ENCODE measurements around the gene CAMTA1. TPM values are rescaled to one million over a fixed set of nuclear protein-coding genes. Genes with fewer than 3 reads are reported as not detected.
"Not testable (repeated sequence)": the region's sequence is repeated elsewhere in the genome, so short reads cannot be mapped to it uniquely, and the experiment has no call there.

Gene CAMTA1
- total RNA-seq, 1 donor from 2014 or later: 69.9 TPM

DNA sequence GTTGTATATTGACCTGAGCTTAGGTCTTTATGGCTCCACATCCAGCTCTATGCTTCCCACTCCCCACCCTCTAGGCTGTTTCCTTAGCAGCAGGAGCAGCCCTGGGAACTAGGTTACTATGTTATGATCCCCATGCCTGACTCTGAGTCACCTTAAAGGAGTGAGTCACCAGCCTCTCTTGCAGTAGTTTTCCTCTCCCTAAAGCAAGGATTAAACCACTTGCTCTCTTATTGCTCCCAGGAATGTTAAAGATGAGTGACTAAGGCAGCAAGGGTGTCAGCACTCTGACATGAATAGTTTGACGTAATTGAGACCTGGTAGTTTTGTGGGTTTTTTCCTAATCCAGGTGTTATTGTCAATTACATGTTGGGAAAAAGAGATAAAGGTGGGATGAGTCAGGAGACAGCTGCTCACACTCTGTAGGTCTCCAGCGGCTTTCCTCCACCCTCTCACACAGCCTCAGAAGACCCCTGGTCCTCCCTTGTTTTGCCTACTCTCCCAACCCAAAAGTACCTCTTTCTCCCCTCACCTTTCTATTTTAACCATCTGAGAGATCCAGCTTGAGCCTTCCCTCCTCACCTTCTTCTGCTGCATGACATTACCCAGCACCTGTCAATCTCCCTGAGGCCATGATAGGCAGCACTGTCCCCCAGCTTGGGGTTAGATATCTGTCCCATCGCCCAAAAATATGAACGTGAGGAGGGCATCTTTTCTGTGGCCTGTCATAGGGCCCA is 616.7 kb downstream of the CAMTA1 start:
- intact Hi-C loops (cut with micrococcal nuclease): no loop called here
- H3K4me3 Mint-ChIP-seq: no peak overlapping the region
- DNase-seq: peak; percentile 20
- no peaks in the 10 kb centered on the region for H3K9me3 Mint-ChIP-seq
- no peak overlapping the region for H3K27ac Mint-ChIP-seq
- H3K4me1 Mint-ChIP-seq: no peaks in the 10 kb centered on the region
- peaks cover 7% of the 10 kb centered on the region for H3K27me3 Mint-ChIP-seq
- no peaks in the 10 kb centered on the region for H3K36me3 Mint-ChIP-seq (ENCODE audit: low read depth)

DNA sequence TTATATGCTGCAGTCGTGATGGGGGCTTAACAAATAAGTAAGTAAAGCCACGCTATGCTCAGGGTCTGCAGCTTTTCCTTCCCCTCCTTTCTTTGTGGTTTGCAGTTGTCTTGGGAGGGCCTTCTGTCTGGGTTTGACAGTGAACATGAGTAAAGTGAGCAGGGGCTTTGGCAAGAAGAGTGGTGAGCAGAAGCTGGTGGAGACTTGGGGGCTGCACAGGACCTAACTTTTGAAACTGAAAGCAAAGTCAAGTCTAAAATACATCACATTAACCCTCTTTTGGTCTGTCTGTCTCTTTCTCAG is 617.2 kb downstream of the CAMTA1 start:
- no peaks in the 10 kb centered on the region for H3K4me1 Mint-ChIP-seq
- H3K4me3 Mint-ChIP-seq: no peak overlapping the region
- no peaks in the 10 kb centered on the region for H3K36me3 Mint-ChIP-seq (ENCODE audit: low read depth)
- intact Hi-C loops (cut with micrococcal nuclease): no loop called here
- no peak overlapping the region for H3K27ac Mint-ChIP-seq
- no peaks in the 10 kb centered on the region for H3K9me3 Mint-ChIP-seq
- DNase-seq: peak; percentile 30
- peaks cover 6% of the 10 kb centered on the region for H3K27me3 Mint-ChIP-seq

DNA sequence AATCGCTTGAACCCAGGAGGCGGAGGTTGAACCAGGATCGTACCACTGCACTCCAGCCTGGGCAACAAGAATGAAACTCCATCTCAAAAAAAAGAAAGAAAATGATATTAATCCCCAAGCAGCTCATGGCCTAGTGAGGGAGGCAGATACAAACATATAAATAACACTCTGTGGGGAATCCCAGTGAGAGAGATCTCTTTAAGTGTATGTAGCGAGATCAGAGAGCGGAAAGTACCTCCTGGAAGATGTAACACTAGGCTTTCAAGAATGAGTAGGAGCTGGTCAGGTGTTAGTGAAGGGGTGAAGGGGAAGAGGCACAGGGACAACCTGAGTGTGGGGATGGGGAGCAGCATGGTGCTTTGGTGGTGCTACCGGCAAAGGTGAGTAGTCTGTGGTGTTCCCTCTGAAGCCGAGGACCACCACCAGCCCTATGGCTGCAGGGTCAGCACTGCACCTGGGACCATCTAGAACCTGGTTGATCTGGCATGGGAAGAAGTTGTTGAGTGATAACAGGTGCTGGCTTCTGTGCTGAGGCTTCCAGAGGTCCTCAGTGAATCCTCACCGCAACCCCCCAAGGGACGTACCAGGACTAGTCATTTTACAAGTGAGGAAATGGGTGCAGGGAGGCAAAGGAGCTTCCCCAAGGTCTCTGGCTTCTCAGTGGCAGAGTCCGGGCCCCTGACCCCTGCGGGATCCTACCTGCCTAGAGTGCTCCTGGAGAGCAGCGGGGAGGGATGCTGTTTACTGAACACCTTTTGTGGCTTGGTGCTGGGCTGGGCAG is 618.2 kb downstream of the CAMTA1 start:
- no peaks in the 10 kb centered on the region for H3K36me3 Mint-ChIP-seq (ENCODE audit: low read depth)
- no peak overlapping the region for H3K4me3 Mint-ChIP-seq
- peaks cover 3% of the 10 kb centered on the region for H3K27me3 Mint-ChIP-seq
- intact Hi-C loops (cut with micrococcal nuclease): no loop called here
- no peaks in the 10 kb centered on the region for H3K4me1 Mint-ChIP-seq
- H3K27ac Mint-ChIP-seq: no peak overlapping the region
- DNase-seq: peak; percentile 44
- H3K9me3 Mint-ChIP-seq: no peaks in the 10 kb centered on the region

DNA sequence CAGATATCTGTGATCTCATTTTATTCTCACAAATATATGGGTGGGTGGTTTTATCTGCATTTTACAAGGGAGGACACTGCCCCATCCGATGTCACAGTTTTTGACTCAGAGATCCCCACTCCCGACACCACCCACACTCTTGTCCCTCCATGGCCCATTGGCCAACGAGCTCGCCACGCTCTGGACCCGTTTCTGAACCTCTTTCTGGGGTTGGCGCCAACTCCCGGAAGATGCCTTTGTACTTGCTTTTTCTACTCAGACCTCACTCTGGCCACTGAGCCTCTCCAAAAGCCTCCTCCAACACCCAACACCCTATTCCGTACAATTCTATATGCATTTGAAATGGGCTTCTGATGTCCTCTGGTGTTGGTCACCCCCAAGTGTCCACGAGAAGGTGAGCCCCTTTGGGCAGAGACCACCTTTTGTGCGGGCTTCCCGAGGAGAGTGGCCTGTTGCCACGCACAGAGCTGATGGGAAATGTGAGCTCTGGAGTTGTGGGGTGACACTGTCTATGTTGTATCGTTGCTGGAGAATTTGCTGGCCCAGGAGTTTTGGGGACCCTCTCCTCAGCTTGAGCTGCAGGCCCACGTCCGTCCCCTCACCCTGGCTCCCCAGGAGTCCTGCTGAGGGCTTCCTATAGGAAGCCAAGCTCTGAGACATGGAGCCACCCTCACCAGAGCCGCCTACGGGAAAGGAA is 618.9 kb downstream of the CAMTA1 start:
- intact Hi-C loops (cut with micrococcal nuclease): no loop called here
- Mint-ChIP-seq H3K36me3 (ENCODE audit: low read depth) (no peaks in the 10 kb centered on the region), H3K9me3 (no peaks in the 10 kb centered on the region), H3K27ac (no peak overlapping the region), H3K4me3 (no peak overlapping the region), H3K27me3 (peaks cover 3% of the 10 kb centered on the region), H3K4me1 (no peaks in the 10 kb centered on the region)
- DNase-seq: peak; percentile 37

DNA sequence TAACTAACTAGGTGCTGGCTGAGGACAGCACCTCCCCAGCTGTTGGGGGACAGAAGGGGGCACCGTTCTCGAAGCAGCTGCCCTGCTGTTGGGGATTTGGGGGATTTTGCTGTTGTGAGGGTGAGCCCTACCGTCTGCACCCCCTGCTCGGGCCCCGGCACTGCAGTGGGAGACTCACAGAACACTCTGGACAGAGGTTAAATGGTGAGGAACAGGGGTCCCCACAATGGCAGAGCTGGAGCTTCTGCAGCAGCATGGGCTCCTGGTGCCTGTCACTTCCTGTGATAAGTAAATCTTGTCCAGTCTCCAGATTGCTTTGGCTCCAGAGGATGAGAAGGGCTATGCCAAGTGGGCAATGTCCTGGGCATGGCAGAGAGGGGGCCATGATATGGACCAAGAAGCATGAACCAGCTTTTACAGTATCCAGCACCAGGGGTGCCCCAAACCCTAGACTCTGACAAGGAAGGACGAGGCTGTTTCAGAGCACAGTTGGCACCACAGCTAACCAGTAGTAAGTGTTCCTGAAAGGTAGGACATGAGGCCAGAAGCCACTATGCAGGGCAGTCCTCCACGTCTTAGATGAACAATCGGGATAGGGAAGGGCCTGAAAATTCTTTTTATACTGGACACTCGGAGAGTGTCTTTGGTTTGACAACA is 620.7 kb downstream of the CAMTA1 start:
- H3K36me3 Mint-ChIP-seq (ENCODE audit: low read depth): no peaks in the 10 kb centered on the region
- peak; percentile 29 for DNase-seq
- intact Hi-C loops (cut with micrococcal nuclease): no loop called here
- H3K27ac Mint-ChIP-seq: no peak overlapping the region
- no peaks in the 10 kb centered on the region for H3K9me3 Mint-ChIP-seq
- H3K27me3 Mint-ChIP-seq: no peaks in the 10 kb centered on the region
- no peaks in the 10 kb centered on the region for H3K4me1 Mint-ChIP-seq
- H3K4me3 Mint-ChIP-seq: no peak overlapping the region

DNA sequence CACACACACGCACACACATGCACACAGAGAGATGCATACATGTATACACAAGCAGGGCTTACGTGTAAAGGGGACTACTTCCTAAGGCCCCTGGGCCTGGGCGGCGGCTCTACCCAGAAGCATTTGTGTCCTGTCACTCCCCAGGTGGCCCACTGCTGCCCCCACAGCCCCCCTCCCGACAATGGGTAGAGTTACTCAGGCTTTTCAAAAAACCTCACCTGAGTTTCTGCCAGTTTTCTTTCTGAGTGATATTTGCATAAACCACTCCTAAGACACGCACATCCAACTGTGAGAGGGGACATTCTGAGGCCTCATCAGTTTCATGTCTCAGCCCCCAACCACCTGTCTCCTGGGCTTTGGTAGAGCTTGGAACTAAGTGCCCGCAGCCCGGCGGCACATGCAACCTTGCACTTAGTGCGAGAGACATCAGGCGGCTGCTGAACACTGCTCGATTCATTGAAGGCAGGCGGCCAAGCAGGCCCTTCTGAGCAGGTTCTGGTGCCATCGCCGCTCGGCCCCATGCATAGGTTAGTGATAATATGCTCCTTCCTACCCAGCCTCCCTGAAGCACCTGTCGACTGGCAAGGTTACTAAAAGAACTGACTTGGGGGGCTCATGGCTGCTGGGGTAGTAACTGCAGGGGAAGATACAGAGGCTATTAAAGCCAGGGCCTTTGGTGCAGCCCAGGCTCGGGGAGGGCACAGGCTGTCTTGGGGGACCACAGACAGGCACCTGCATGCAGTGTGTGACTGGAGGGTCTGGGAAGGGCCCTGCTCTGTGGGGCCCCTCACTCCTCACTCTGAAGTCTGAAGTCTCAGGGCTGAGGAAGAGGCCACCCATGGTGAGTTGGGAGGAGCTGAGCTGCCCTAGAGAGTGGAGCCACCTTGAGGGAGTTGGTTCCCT is 621.6 kb downstream of the CAMTA1 start:
- intact Hi-C loops (cut with micrococcal nuclease): no loop called here

DNA sequence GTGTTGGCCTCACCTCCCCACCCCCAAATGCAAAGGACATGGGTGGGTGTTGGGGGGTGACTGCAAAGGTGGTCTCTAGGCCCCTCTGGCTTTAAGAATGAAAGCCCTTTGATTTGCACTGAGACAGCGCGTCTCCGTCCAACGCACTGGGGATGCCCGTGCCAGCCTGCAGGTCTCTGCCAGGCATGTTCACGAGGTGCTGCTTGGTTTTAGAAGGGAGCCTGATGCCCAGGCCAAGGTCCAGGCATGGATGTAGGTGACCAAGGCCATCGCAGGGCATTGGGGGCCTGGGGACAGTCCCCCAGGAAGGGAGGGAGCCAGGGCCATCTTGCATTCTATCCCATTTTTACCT is 622.3 kb downstream of the CAMTA1 start:
- intact Hi-C loops (cut with micrococcal nuclease): no loop called here
- DNase-seq: peak; percentile 44

More for the DNA sequence above, 621.6 kb downstream of the CAMTA1 start:
- DNase-seq: peak; percentile 41
- no peak overlapping the region for H3K4me3 Mint-ChIP-seq
- no peak overlapping the region for H3K27ac Mint-ChIP-seq
- no peaks in the 10 kb centered on the region for H3K27me3 Mint-ChIP-seq
- H3K4me1 Mint-ChIP-seq: no peaks in the 10 kb centered on the region
- H3K36me3 Mint-ChIP-seq (ENCODE audit: low read depth): no peaks in the 10 kb centered on the region
- H3K9me3 Mint-ChIP-seq: no peaks in the 10 kb centered on the region

DNA sequence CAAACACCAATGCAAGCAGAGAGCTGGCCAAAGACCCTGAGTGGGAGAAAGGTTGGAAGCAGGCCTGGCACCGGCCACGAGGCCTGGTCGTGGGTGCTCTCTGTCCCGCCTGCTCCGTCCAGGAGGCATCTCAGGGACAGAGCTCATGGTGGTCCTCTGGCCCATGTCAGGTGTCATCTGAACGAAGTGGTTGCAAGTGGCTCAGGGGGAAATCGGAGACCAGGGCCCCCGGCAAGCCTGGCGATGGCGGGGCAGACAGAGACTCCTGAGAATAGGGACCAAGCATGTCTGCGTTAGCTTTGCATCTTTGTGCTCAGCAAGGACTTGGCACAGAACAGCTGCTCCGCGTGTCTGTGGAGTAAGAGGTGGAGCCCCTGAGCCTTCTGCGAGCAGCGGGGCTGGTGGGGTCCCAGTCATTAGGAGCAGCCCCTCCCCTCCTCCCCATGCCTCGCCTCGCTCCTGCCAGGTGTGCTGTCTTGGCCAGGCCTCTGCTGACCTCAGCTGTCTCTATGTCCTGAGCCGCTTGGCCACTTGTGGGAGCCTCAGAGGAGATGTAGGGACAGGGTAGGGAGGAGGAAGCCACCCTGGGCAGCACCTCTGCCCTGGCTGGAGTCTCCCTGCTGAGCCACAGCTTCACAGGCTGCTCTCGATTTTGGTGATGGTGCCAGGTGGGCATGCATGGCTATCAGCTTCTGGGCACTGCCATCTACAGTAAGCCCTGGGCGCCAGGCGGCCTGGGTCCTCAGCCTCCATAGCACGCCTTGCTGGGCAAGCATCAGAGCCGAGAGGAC is 622.9 kb downstream of the CAMTA1 start:
- Mint-ChIP-seq H3K36me3 (ENCODE audit: low read depth) (no peaks in the 10 kb centered on the region), H3K4me3 (no peak overlapping the region)

More for the DNA sequence above, 622.3 kb downstream of the CAMTA1 start:
- Mint-ChIP-seq H3K4me3 (no peak overlapping the region), H3K27me3 (no peaks in the 10 kb centered on the region), H3K4me1 (no peaks in the 10 kb centered on the region), H3K9me3 (no peaks in the 10 kb centered on the region), H3K27ac (no peak overlapping the region), H3K36me3 (ENCODE audit: low read depth) (no peaks in the 10 kb centered on the region)

DNA sequence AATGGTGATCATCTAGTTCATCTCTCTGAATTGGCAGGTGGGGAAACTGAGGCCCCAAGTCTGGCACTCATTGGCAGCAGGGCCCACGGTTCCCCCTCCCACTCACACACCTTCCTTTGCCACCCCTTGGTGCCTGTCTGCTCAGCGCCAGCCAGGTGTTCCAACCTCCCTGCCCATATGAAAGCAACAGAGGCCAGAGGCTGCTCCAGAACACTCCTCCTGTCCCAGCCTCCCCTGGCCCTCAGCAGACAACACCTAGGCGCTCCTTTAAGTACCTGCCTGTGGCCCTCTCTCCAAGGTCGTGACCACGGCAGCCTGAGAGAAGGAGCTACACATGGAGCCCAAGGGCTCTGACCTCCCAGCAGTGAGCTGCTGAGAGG is 623.5 kb downstream of the CAMTA1 start:
- H3K4me1 Mint-ChIP-seq: no peaks in the 10 kb centered on the region
- H3K9me3 Mint-ChIP-seq: no peaks in the 10 kb centered on the region
- no peak overlapping the region for H3K27ac Mint-ChIP-seq
- no peaks in the 10 kb centered on the region for H3K27me3 Mint-ChIP-seq
- intact Hi-C loops (cut with micrococcal nuclease): no loop called here
- no peaks in the 10 kb centered on the region for H3K36me3 Mint-ChIP-seq (ENCODE audit: low read depth)
- no peak overlapping the region for H3K4me3 Mint-ChIP-seq
- DNase-seq: peak; percentile 14

More for the DNA sequence above, 622.9 kb downstream of the CAMTA1 start:
- Mint-ChIP-seq H3K9me3 (no peaks in the 10 kb centered on the region), H3K27ac (no peak overlapping the region), H3K4me1 (no peaks in the 10 kb centered on the region), H3K27me3 (no peaks in the 10 kb centered on the region)
- no peak for DNase-seq
- intact Hi-C loops (cut with micrococcal nuclease): no loop called here

DNA sequence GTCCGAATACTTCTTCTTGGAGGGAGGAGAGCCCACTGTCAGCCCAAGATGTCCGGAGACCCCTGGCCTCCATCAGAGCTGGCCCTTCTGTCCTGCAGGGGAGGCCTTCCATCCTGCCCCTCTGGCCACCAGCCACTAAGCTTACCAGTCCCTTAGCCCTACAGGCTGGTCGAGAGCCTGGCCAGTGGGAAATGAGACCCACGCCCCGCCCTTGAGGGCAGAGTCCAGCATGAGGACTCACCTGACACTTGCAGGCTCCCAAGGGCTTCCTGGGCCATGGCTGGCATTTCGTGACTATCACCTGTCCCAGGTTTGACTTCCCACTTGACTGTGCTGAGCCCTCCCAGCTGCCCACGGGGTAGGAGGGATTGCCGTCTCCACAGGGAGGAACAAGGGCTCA is 624.0 kb downstream of the CAMTA1 start:
- no peaks in the 10 kb centered on the region for H3K4me1 Mint-ChIP-seq
- no peaks in the 10 kb centered on the region for H3K36me3 Mint-ChIP-seq (ENCODE audit: low read depth)
- H3K9me3 Mint-ChIP-seq: no peaks in the 10 kb centered on the region
- intact Hi-C loops (cut with micrococcal nuclease): no loop called here
- no peak overlapping the region for H3K27ac Mint-ChIP-seq
- no peak overlapping the region for H3K4me3 Mint-ChIP-seq
- peak; percentile 46 for DNase-seq
- no peaks in the 10 kb centered on the region for H3K27me3 Mint-ChIP-seq

DNA sequence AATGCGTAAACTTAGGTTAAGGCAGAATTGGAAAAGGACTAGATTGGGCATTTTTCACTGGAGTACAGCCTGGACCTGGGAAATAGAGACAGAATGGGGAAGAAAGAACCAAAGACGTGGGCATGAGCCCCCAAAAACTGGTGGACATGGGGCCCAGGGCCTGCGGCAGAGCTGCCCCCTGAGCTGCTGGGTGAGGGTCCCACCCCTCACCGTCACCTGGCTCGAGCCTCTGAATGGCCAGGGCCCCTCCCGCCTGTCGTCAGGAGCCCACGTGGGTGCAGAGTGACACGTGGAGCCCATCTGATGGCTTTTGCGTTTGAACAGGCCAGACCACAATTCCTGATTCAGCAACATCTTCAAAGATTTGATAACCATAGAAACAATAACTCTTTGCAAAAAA is 624.9 kb downstream of the CAMTA1 start:
- Mint-ChIP-seq H3K9me3 (no peaks in the 10 kb centered on the region), H3K36me3 (ENCODE audit: low read depth) (no peaks in the 10 kb centered on the region), H3K27ac (no peak overlapping the region), H3K27me3 (no peaks in the 10 kb centered on the region), H3K4me3 (no peak overlapping the region), H3K4me1 (no peaks in the 10 kb centered on the region)
- peak; percentile 21 for DNase-seq
- intact Hi-C loops (cut with micrococcal nuclease): no loop called here

DNA sequence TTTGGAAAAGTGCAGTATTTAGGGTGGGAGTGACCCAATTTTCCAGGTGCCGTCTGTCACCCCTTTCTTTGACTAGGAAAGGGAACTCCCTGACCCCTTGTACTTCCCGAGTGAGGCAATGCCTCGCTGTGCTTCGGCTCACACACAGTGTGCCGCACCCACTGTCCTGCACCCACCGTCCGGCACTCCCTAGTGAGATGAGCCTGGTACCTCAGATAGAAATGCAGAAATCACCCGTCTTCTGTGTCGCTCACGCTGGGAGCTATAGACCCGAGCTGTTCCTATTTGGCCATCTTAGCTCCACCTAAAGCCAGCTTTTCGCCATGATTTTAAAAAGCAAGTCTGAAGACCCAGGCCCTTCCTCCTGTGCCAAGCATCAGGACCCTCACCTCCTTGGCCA is 632.4 kb downstream of the CAMTA1 start:
- H3K4me3 Mint-ChIP-seq; H3K27ac Mint-ChIP-seq; H3K9me3 Mint-ChIP-seq; H3K4me1 Mint-ChIP-seq; H3K27me3 Mint-ChIP-seq; intact Hi-C loops (cut with micrococcal nuclease); H3K36me3 Mint-ChIP-seq (ENCODE audit: low read depth): not testable (repeated sequence)
- DNase-seq: peak; percentile 34
